ENCODE results near the gene SMAP1.

- TF ChIP-seq, protein P1, sequence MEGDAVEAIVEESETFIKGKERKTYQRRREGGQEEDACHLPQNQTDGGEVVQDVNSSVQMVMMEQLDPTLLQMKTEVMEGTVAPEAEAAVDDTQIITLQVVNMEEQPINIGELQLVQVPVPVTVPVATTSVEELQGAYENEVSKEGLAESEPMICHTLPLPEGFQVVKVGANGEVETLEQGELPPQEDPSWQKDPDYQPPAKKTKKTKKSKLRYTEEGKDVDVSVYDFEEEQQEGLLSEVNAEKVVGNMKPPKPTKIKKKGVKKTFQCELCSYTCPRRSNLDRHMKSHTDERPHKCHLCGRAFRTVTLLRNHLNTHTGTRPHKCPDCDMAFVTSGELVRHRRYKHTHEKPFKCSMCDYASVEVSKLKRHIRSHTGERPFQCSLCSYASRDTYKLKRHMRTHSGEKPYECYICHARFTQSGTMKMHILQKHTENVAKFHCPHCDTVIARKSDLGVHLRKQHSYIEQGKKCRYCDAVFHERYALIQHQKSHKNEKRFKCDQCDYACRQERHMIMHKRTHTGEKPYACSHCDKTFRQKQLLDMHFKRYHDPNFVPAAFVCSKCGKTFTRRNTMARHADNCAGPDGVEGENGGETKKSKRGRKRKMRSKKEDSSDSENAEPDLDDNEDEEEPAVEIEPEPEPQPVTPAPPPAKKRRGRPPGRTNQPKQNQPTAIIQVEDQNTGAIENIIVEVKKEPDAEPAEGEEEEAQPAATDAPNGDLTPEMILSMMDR (IDR thresholded peaks at IDR 0.05; ENCODE audit: low read depth, low read length): no peak
- no peak for TF ChIP-seq EZH2phosphoT487 (IDR thresholded peaks at IDR 0.05; ENCODE audit: low read depth)
These were observed 171.2 kb downstream of the SMAP1 start for GRCh38 chr6:70838907-70839285.

Measured in OCI-LY3 (cell line).